Ascending aorta (tissue), 1 donor: Measurements from ENCODE around the gene GRK5. TPM values are rescaled to one million over a fixed set of nuclear protein-coding genes. Genes with fewer than 3 reads are reported as not detected.

Source experiments
- total RNA-seq: library from RNA; depleted of rRNA; stranded (reverse); fragments of >200 nt; gene quantifications from one replicate; pipeline ENCODE4 v1.1.0, GENCODE V29; 2016

The GRK5 gene
- total RNA-seq, 1 donor from 2014 or later = 75.5 TPM

Other genes starting within 250 kb of the GRK5 start
- gene NANOS1, start 177.9 kb upstream of the GRK5 start, total RNA-seq = 5.3 TPM
- 59.4 TPM for gene EIF3A, start 126.8 kb upstream of the GRK5 start, total RNA-seq
- gene DENND10, start 103.5 kb upstream of the GRK5 start, total RNA-seq = 85.1 TPM
- 13.7 TPM for gene SFXN4, start 41.9 kb upstream of the GRK5 start, total RNA-seq
- 34.9 TPM for gene PRDX3, start 28.8 kb upstream of the GRK5 start, total RNA-seq